ELR (cell line): ENCODE measurements around the gene MAN2B2.
A peak's percentile ranks its signal among the peaks of the same experiment; 100 is the strongest.

ENCODE experiments used
- DNase-seq: peaks from one replicate; pipeline ENCODE4 v3.0.0-alpha.2; 2015; ENCODE audit warnings: low read depth

The MAN2B2 gene

GRCh38 chr4:6595897-6596537, 21.0 kb downstream of the MAN2B2 start:
- DNase-seq = peak; percentile 5

DNA sequence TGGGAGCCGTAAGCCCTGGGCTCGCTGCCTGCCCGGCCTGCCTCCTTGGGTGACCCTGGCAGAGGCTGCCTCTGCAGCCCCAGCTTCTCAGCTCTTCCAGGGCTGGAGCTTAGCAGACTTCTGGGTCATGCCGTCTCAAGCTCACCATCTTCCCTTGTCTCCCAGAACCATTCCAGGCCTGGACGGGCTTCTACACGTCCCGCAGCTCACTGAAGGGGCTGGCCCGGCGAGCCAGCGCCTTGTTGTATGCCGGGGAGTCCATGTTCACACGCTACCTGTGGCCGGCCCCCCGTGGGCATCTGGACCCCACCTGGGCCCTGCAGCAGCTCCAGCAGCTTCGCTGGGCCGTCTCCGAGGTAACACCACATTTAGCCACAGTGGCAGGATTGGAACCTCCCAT, 22.0 kb downstream of the MAN2B2 start:
- no peak for DNase-seq

DNA sequence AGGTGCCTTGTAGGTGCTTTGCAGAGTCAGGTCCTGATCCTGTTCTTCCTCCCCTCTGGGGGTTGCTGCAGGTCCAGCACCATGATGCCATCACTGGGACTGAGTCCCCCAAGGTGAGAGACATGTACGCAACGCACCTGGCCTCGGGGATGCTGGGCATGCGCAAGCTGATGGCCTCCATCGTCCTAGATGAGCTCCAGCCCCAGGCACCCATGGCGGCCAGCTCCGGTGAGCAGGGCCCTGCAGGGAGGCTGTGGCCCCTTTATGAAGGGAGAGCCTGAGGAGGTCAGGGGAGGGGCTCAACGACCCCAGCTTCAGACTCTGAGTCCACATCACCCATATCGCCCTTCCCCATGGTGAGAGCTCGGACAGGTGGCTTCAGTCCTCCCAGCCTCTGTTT, 23.1 kb downstream of the MAN2B2 start:
- DNase-seq = no peak

- DNase-seq = no peak
Measured at GRCh38 chr4:6598641-6599040, 23.7 kb downstream of the MAN2B2 start.

DNA sequence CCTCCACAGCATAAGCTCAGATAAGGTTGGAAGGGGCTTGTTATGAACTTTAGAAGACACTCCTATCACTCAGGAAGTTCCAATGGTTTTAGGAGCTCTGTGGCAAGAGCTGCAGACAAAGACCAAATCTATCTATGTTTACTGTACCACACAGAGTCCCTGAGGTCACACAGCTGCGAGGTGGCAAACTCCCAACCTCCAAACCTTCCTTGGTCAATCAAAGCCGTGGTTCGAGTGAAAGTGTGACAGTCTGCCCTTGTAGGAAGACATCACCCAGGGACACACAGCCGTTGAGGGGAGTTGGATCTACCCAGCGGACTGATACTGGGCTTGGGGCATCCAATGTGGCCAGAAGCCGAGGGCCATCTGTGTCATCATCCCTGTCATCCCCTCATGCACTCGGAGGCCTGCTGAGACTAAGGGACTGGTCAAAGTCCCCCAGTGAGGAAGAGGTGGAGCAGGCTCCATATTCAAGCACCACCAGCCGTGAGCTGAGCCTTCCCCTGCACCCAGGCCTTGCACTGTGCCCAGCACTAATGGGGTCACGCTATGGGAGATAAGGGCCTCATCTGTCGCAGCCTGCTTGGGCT, 26.8 kb downstream of the MAN2B2 start:
- DNase-seq = no peak

DNA sequence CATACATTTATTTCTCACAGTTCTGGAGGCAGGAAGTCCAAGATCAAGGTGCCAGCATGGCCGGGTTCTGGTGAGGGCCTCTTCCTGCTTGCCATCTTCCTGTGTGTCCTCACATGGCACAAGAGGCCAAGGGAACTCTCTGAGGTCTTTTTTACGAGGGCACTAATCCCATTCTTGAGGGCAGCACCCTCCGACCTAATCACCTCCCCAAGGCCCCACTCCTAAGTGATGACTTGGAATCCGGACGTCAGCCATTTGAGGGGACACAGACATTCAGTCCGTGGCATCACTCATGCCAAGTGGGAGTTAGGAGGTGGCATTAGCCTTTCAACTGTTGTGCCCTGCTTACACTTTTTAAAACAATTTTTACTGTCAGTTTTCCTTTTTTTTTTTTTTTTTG, 27.3 kb downstream of the MAN2B2 start:
- no peak for DNase-seq

- no peak for DNase-seq
Measured at GRCh38 chr4:6603128-6603527, 28.1 kb downstream of the MAN2B2 start.

DNA sequence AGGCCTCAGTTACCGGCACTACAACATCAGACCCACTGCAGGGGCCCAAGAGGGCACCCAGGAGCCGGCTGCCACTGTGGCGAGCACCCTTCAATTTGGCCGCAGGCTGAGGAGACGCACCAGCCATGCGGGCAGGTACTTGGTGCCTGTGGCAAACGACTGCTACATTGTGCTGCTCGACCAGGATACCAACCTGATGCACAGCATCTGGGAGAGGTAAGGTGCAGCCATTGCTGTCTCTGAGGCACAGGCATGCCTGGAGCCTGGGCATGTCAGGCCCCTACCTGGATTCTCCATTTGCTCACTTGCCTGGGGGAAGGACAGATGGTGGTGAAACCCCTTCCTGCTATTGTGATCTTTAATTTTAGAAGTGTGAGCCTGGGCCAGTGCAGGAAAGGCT, 30.1 kb downstream of the MAN2B2 start:
- no peak for DNase-seq

DNA sequence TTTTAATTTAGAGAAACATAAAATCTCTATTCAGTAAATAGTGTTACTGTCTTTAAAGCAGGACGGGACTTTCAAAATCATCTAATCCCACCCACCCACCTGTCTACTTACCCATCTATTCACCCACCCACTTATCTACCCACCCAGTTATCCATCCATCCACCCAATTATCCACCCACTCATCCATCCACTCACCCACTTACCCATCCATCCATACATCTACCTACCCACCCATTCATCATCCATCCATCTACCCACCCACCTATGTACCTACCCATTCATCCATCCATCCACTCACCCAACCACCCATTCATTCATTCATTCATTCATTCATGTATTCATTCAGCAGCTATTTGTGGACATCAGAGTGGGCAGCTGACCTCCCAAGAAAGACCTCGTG, 30.6 kb downstream of the MAN2B2 start:
- no peak for DNase-seq

DNA sequence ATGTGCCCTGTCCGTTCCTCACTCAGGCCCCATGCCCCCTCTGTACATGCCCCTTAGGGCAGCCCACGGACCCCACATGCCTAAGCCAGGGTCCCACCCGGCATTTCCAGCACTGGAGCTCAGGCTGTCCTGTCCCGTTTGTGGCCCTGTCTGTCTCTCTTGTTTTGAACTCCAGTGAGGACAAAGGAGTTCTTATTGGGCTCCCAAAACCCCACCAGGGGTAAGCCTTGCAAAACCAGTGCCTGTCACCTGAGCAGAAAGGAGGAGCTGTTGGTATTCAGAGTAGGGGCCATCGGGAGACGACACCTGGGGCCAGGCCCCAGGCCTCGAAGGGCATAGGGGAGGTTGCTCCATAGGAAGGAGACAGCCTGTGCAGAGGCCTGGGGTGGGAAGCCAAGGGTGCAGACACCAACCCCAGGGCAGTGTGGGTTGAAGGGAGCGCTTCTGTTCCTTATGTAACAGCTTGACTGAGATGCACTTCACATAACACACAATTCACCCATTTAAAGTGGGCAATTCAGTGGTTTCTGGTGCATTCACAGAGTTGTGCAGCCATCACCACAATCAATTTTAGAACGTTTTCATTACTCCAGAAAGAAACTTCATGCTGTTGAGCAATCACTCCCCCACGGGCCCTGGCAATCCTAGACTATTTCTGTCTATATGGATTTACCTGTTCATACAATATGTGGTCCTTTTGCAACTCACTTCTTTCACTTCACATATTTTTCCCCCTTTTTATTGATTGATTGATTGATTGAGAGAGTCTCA, 31.7 kb downstream of the MAN2B2 start:
- no peak for DNase-seq

DNA sequence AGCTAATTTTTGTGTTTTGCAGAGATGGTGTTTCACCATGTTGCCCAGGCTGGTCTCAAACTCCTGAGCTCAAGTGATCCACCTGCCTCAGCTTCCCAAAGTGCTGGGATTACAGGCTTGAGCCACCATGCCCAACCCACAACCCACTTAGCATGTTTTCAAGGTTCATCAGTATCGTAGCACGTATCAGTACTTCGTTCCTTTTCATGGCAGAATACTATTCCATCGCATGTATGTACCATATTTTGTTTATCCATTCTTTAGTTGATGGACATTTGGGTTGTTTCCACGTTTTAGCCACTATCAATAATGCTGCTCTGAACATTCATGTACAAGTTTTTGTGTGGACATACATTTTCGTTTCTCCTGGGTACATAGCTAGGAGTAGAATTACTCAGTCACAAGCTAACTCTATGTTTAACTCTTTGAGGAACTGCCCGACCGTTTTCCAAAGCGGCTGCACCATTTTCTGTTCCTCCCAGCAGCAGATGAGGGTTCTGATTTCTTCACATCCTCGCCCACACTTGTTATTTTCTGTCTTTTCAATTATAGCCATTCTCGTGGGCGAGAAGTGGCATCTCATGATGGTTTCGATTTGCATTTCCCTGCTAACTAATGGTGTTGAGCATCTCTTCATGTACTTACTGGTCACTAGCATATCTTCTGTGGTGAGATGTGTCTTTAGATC, 32.5 kb downstream of the MAN2B2 start:
- DNase-seq = no peak

GRCh38 chr4:6608758-6609414, 33.9 kb downstream of the MAN2B2 start:
- no peak for DNase-seq

DNA sequence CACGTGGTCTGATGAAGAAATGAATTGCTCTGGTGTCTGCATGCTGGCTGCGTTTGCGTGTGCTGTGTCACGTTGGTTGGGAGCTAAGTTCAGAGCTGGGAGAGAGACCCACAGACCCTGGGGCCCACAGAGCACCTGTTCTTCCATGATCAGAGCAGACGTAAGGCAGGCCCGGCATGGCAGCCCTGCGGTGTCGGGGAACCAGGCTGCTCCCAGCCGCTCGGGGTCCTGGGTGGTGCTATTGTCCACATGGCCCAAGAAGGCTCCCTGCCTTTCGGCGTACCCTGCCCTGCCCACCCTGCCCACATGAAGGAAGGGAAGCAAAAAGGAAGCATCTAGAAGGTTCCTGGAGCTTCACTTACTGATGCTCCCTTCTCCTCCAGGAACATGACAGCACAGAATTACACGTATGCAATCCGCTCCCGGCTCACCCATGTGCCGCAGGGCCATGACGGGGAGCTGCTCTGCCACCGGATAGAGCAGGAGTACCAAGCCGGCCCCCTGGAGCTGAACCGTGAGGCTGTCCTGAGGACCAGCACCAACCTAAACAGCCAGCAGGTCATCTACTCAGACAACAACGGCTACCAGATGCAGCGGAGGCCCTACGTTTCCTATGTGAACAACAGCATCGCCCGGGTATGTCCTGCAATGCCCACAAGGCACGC, 34.6 kb downstream of the MAN2B2 start:
- no peak for DNase-seq

GRCh38 chr4:6610856-6611430, 36.0 kb downstream of the MAN2B2 start:
- no peak for DNase-seq

GRCh38 chr4:6612961-6613675, 38.1 kb downstream of the MAN2B2 start:
- DNase-seq = no peak

GRCh38 chr4:6613676-6614651, 39.0 kb downstream of the MAN2B2 start:
- no peak for DNase-seq

DNA sequence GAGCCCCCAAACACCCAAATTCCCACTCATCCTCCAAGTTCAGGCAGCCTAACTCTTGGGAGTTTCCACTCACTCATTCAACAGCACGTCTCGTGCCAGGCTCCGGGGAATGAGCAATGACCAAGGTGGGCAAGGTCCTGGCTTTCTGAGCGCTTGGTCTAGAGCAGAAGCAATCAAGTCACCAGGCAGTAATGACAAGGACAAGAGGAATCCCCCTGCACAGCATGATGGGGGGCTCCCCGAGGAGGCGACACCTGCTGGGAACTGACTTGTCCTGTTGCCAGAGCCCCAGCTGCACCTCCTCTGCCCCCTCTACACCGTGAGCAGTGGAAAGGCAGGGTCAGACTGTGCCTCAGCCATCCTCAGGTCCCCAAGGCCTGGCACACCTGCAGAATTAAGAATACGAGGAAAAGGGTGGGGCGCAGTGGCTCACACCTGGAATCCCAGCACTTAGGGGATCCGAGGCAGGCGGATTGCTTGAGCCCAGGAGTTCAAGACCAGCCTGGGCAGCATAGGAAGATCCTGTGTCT, 39.8 kb downstream of the MAN2B2 start:
- DNase-seq = no peak

DNA sequence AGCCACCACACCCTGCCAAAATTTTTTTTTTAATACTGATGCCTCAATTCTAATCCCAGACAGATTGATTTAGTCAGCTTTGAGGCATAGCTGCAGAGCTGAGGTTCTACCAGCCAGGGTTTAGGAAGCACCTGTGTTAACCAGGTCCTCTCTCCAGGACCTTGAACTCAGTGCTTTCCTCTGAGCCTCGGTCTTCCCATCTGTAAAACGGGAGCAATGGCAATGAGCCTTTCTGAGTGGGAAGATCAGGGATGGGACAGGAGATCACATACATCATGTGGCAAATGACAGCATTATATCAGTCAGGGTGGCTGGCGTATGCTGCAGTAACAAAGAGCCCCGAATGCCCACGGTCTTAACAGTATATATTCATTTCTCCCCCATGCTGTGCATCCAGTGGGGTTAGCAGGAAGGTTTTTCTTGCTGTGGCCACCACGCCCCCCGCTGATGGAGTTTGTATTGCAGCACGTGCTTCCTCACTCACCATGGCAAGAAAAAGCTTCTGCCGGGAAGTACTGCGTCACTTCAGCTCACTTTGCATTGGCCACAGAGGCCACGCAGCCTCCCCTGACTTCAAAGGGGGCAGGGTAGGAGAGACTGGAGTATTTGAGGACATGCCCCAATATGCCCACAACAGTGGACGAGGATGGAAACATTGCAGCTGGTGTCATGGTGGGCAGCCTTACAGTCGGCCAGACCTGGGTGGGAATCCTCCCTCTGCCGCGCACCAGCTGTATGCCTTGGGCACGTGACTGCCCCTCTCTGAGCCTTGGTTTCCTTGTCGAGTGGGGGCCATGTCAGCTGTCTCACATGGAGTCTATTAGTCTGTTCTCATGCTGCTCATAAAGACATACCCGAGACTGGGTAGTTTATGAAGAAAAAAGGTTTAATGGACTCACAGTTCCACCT, 41.4 kb downstream of the MAN2B2 start:
- DNase-seq = no peak
